HL-60 (cell line): ENCODE results near the gene C1QC.

Experiments used
- DNase-seq, 2 experiments: peaks; one replicate each; pipeline ENCODE4 v3.0.0-alpha.2; 2010 to 2020; ENCODE audit warnings: low read depth in 1 of 2, low spot score in 1 of 2
- H3K27ac ChIP-seq: fragments of 250-450 bp; sonication (Bioruptor Pico); replicated peaks from 2 replicates; pipeline ENCODE4 v1.5.1; 2020; ENCODE audit warnings: mild to moderate bottlenecking, moderate library complexity
- H3K27me3 ChIP-seq: fragments of 250-450 bp; sonication (Bioruptor Pico); 2 replicates; pipeline ENCODE4 v1.5.1; 2021; ENCODE audit warnings: mild to moderate bottlenecking, moderate library complexity; ENCODE audit not compliant: insufficient read depth, poor library complexity, severe bottlenecking
- H3K4me3 ChIP-seq: replicated peaks from 2 replicates; pipeline ENCODE4 v1.5.1; 2011; ENCODE audit warnings: mild to moderate bottlenecking, control low read depth, low read length; ENCODE audit not compliant: insufficient read depth
- GABPA ChIP-seq: IDR thresholded peaks from 2 replicates; pipeline ENCODE4 v1.6.1; 2012; ENCODE audit warnings: low read depth
- POLR2AphosphoS5 ChIP-seq: IDR thresholded peaks from 2 replicates; pipeline ENCODE4 v1.6.1; 2012; ENCODE audit warnings: low read depth
- SPI1 ChIP-seq: IDR thresholded peaks from 2 replicates; pipeline ENCODE4 v1.6.1; 2012; ENCODE audit warnings: low read depth, mild to moderate bottlenecking, borderline replicate concordance
- TF ChIP-seq, protein P1 (sequence below): IDR thresholded peaks from one replicate; pipeline ENCODE4 v1.5.1; 2011; ENCODE audit warnings: low read length, control low read depth, inconsistent platforms; ENCODE audit not compliant: insufficient read depth
- TF ChIP-seq, protein P2 (sequence below): IDR thresholded peaks from 2 replicates; pipeline ENCODE4 v1.6.1; 2012; ENCODE audit warnings: low read depth; ENCODE audit not compliant: insufficient replicate concordance

C1QC gene

DNA sequence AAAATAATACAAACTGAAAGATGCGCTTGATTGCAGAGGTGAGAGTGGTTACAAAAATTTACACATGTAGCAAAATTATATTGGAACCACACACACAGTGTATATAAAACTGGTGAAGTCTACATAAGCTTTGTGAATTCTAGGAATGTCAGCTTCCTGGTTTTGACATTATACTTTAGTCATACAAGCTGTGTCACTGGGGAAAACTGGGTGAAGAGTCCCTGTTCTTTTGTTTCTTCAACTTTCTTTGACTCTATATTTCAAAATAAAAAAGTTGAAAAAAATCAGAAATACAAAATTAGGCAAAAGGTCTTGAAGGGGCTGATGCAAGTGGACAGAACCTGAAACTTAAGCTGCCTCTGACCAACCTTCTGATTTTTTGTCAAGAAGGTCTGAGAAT is 3.0 kb downstream of the C1QC start:
- DNase-seq = no peak
- TF ChIP-seq POLR2AphosphoS5 = no peak
- TF ChIP-seq, protein P1, sequence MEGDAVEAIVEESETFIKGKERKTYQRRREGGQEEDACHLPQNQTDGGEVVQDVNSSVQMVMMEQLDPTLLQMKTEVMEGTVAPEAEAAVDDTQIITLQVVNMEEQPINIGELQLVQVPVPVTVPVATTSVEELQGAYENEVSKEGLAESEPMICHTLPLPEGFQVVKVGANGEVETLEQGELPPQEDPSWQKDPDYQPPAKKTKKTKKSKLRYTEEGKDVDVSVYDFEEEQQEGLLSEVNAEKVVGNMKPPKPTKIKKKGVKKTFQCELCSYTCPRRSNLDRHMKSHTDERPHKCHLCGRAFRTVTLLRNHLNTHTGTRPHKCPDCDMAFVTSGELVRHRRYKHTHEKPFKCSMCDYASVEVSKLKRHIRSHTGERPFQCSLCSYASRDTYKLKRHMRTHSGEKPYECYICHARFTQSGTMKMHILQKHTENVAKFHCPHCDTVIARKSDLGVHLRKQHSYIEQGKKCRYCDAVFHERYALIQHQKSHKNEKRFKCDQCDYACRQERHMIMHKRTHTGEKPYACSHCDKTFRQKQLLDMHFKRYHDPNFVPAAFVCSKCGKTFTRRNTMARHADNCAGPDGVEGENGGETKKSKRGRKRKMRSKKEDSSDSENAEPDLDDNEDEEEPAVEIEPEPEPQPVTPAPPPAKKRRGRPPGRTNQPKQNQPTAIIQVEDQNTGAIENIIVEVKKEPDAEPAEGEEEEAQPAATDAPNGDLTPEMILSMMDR = no peak
- no peak for TF ChIP-seq SPI1
- TF ChIP-seq, protein P2, sequence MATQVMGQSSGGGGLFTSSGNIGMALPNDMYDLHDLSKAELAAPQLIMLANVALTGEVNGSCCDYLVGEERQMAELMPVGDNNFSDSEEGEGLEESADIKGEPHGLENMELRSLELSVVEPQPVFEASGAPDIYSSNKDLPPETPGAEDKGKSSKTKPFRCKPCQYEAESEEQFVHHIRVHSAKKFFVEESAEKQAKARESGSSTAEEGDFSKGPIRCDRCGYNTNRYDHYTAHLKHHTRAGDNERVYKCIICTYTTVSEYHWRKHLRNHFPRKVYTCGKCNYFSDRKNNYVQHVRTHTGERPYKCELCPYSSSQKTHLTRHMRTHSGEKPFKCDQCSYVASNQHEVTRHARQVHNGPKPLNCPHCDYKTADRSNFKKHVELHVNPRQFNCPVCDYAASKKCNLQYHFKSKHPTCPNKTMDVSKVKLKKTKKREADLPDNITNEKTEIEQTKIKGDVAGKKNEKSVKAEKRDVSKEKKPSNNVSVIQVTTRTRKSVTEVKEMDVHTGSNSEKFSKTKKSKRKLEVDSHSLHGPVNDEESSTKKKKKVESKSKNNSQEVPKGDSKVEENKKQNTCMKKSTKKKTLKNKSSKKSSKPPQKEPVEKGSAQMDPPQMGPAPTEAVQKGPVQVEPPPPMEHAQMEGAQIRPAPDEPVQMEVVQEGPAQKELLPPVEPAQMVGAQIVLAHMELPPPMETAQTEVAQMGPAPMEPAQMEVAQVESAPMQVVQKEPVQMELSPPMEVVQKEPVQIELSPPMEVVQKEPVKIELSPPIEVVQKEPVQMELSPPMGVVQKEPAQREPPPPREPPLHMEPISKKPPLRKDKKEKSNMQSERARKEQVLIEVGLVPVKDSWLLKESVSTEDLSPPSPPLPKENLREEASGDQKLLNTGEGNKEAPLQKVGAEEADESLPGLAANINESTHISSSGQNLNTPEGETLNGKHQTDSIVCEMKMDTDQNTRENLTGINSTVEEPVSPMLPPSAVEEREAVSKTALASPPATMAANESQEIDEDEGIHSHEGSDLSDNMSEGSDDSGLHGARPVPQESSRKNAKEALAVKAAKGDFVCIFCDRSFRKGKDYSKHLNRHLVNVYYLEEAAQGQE = no peak
- no peak for TF ChIP-seq GABPA
- H3K27ac ChIP-seq = no peak overlapping the region
- H3K4me3 ChIP-seq = no peak overlapping the region
- no peaks in the 10 kb centered on the region for H3K27me3 ChIP-seq

DNA sequence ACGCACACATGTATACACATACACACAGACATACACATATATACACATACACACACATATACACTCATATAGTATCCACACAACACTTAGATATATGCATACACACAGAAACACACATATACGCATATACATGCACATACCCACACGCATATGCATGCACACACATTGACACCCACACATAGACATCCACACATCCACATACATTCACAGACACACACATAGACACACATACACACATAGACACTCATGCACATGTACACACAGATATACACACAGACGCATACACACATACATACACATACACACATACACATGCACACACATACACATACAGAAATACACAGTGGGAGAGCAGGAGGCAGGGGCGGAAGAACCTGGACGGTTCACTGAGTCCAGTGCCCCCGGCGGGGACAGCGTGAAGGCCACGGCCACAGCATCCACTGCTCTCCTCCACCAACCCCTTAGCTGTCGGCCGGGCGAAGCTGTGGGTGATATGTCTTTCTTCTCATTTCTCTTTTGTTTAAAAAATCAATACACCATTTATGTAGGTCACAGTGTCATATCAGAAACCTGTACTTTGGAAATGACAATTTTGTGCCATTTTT is 6.8 kb downstream of the C1QC start:
- no peaks in the 10 kb centered on the region for H3K27me3 ChIP-seq

DNA sequence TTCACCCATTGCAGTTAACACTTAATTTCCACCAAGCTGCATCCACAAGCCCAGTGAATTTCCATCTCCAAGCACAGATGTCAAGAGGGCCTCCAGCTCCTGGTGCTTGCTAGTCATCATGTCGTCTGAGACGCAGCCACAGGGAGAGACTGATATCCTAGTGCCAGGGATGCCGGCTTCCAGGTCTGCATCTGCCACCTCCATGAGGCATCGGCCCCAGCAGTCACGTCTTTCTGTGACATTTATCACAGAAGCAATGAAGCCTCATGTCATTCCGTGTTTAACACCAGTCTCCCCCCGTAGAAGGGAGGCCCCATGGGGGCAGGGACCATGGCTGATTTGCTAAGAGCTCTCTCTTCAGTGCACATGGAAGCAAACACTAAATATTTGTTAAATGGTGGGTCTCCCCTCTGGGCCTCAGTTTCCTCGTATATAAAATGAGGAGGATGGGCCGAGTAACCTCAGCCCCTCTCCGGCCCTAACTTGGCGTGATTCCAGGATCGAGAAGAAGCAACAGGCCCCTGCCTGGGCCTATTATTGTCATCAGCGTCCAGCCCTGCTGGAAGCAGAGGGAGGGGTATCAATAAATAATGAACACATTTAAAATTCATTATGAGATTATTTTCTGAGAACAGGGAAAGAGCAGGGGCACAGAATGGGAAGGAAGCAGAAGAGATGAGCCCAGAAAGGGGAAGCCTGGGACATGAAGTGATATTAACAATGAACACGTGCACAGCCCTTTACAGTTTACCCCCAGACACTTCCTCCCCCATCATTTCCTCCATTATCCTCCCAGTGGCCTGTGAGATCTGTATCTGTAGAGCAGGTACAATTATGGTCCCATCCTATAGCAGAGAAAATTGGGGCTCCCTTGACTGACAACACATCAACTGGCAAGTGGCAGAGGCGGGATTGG is 8.8 kb downstream of the C1QC start:
- DNase-seq = peak in 1 of 2 experiments; percentile 47
- Histone ChIP-seq H3K4me3 (no peak overlapping the region), H3K27me3 (no peaks in the 10 kb centered on the region), H3K27ac (no peak overlapping the region)
- TF ChIP-seq, protein P2 = no peak
- TF ChIP-seq GABPA = no peak
- TF ChIP-seq, protein P1 = no peak
- peak; percentile 89 for TF ChIP-seq SPI1
- TF ChIP-seq POLR2AphosphoS5 = no peak

More for the DNA sequence above, 6.8 kb downstream of the C1QC start:
- no peak overlapping the region for H3K4me3 ChIP-seq
- TF ChIP-seq GABPA (no peak), POLR2AphosphoS5 (no peak), SPI1 (no peak)
- TF ChIP-seq, protein P1 = no peak
- TF ChIP-seq, protein P2 = no peak
- no peak overlapping the region for H3K27ac ChIP-seq
- DNase-seq = no peak
